NCI-H2196 treated with DMSO at 0.1 percent for 48 hours (cell line): ENCODE measurements around the gene MMEL1.

Source experiments
- DNase-seq: peaks from one replicate; lab custom pipeline; 2025; ENCODE audit not compliant: unreplicated experiment; lab: John Stamatoyannopoulos, UW

The MMEL1 gene

DNA sequence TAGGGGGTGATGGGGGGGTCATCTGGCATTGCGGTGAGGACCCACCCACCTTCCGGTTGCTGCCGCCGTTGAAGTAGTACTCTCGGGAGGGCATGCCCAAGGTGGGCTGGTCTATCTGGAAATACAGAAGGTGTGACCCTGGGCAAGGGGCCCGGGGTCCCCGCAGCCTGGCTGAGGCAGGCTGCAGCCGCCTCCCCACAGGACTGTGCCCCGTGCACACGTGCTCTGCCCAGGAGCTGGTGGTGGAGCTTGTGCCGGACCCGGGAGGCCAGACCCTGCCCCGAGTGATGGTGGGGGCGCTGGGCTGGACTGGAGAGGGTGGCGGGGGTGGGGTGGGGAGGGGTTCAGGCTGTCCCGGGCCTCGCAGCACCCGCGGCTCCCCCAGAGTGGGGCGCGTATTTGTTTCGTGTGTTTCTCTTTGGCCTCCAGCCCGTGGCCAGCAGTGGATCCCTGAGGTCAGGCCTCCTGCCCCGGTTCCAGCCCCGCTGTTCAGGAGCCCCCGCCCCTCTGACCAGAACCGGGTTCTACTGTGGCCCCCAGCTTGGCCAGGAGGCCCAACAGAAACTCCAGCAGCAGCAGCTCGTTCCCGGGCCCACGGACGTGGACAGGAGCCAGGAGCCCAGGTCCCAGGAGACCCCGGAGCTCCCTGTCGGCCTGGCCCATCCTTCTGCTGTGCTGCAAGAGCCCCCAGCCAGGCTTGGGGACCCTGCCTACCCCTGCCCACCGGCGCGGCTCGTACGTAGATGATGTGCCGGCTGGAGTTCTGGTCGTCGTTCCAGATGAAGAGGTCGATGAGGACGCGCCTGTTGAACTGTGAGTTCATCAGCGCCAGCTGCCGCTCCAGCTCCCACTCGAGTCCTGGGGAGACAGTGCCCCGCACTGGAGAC is 27.1 kb downstream of the MMEL1 start:
- DNase-seq = no peak

DNA sequence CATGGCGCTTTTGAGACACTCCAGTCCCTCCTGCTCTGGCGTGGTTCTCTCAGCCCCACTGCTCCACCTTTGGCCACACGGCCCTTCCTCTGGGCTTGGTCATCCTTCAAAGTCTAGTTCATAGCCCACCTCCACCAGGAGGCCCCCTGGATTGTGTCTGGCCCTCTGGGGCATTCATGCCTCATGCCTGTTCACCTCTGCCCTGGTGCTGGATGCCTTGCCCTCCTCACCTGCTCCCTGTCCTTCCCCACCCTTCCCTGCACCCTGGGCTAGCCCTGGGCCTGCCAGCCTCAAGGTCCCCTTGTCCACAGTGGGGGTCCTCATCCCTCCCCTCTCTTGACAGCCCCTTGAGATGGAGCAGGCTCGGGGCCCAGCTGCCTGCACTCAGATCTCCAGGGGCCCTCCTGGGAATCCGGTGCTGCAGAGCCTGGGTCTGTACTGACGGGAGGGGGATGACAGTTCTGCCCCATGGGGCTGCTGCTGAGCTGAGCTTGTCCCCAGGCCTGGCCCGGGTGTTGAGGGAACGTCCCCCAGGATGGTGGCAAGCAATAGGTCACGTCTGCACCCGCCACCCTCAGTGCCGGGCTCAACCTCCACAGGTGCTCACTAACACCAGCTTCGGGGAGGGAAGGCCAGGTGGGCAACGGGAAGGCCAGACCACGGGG is 27.8 kb downstream of the MMEL1 start:
- no peak for DNase-seq

DNA sequence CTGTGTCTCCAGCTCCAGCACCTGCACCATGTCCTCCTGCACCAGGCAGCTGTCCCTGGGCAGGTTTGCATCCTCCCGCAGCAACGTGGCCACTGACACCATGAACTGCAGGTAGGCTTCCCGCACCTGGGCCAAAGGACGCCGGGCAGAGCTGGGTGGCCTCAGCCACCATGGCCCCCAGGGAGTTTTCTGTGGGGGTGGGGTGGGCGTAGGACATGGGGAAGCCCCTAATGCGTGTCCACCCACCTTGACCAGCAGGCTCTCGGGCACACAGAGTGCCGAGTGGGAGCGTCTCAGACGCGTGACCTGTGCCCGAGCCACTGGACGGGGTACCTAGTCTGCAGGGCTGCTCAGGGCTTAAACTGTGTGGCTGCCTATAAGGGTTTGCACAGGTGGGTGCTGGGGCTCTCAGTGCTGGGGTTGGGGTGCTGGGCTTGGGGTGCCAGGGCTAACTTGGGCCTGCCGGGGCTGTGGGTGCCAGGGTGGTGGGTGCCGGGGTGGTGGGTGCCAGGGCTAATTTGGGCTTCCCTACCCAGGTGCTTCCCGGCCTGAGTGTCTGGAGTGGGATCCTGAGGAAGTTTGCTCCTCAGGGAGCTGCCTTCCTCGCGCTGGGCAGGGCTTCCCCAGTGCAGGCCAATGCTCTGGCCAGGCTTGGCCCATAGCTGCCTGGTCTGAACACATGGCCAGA is 28.5 kb downstream of the MMEL1 start:
- no peak for DNase-seq

DNA sequence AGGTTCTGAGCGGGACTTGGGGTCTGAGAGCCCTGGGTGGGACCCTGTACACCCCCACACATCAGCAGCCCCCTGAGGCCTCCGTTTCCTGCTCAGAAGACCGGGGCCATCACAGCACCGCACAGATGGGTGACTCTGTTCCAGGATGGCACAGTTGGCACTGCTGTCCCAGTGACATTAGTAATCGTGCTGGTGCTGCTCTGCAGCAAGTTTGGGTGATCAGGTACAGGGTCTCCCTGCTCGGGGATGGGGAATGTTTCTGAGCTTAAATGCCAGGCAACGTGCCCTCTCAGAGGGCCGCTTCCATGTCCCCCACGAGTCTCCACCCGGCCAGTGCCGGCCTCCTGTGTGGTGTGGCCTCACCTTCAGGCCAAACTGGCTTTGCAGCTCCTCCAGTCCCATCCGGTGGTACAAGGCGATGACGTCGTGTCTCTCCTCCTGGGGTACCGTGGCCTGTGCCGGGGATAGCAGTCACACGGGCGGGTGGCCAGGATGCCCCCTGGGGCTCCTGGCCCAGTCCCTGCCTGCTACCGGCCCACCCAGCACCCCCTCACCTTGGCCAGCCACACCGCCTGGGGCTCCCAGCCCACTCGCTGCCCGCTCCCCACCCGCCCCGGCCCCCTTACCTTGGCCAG is 29.2 kb downstream of the MMEL1 start:
- DNase-seq = no peak

DNA sequence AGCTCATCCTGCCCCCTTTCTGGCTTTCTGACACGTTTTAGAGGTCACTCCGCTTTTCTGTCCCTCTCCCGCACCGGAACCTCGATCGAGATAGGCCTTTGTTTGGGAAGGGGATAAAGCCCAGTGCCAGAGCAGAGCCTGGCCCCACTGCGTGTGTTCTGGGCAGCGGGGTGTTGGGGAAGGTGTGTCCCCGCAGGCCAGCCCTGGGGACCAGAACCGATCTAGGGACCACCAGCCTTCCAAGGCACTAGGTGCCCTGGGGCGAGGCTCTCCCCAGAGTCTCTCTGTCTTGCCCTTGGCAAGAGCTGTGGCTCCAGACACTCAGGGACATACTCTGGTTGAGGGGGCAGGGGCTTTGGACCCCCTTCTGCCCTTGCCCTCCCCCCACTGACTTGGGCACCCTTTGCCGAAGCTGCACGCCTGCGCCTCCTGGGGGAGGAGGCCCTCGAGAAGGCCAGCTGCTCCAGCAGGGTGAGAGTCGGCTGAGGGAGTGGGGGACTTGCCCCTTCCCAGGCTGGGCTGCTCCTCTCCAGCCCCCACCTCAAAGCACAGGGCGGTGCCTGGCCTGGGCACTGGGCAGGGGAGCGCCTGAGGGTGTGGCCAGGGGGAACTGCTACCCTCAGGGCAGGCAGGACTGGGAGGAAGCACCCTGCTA is 29.8 kb downstream of the MMEL1 start:
- DNase-seq = no peak

DNA sequence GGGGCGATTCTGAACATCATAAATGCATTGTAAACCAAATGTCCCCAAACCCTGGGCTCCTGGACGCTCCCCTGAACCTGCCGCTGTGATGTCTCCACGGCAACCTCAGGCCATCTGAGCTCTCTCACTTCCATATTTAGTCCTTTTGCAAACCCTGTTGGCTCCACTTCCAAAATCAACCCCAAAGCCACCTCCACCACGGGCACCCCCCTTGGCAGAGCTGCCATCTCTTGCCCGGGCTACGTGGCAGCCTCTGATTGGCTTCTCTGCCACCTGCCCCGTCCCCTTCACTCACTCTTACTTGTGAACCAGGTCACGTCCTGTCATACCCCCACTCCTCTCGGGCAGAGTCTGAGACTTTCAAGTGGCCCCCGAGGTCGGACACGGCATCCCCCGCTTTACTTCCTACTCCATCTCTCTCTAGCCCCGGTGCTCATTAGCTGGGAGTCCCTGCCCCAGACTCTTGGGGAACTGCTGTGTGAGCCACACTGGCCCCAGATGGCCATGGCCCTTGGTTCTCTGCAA is 30.4 kb downstream of the MMEL1 start:
- DNase-seq = no peak

DNA sequence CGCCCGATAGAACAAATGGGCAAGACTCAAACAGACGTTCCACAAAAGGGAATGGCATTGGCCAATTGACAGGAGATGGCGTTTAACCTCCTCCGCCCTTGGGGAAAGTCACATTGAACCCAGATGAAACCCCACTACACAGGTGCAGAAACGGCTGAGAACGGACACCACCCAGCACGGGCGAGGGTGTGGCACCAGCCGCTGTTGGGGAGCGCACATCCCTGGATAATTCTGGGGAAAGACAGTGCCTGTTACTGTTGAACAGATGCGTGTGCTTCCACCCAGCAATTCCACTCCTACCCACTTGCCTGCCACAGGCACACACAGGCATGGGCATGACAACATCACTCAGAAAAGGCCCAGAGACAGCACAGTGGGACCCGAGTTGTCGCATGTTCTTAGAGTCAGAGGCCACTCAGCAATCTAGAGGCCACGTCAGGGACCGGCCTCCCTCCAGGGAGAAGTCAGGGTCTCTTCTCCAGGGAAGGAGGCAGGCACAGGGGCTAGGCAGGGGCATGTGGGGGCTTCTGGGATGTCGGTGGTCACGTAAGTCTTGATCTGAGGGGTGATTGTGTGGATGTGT is 31.0 kb downstream of the MMEL1 start:
- no peak for DNase-seq

DNA sequence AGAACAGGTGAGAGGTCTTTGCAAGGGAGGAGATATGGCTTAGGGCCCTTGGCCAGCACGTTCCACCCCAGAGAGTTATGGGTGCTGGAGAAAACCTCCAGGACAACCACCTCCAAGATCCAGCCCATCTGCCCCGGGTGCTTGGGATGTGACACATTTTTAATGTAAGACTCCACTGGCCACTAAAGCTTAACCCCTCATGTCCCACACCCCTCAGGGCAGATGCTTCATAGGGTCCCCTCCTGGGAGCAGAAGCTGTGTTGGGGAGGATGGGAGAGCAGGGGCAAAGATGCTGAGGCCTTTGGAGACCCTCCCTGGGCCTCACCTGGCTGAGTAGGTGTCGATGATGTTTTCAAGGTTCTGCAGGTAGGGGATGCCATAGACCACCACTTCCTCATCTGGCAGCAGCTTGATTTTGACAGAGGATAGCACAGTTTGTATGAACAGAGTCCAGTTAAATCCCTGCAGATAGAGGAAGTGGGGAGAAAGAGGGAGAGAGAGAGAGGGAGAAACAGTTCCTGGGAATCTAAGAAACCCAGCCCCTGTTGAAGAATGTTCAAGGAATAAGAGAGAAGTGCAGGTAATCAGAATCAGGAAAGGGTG is 34.4 kb downstream of the MMEL1 start:
- no peak for DNase-seq

DNA sequence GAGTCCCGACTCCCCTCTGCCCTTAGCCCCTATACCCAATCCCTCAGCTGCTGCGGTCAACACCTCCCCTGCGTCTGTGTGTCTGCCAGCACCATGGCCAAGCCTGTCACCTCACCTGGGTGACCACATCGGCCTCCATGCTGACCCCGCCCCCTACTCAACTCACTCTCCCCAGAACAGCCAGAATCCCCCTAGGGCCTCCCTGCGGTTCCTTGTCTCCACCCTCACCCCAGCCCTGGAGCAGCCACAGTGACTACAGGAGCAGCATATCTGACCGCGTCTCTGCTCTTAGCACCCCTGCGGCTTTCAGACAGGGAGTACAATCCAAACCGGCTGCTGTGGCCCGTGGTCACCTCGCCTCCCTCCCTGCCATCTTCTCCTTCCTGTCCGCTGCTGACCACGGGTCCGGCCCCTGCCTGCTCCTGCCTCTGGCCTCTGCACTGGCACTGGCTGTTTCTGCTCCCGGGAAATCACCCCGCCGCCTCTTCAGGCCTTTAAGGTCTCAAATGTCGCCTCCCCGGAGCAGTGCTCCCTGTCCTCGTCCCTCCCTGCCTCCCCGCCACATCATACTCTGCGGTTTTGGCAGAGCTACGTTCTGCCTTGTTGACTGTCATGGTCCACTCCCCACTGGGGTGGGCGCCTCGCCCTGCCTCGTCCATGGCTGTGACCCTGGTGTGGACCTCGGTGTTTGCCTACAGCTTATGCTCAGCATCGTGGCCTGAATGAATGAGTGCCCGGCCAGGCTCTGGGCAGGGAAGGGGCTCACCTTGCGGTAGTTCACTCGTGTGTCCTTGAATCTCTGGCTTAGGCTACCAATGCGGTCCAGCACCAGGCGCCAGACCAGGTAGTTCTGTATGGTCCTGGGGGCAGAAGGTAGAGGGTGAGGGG is 35.1 kb downstream of the MMEL1 start:
- DNase-seq = no peak

DNA sequence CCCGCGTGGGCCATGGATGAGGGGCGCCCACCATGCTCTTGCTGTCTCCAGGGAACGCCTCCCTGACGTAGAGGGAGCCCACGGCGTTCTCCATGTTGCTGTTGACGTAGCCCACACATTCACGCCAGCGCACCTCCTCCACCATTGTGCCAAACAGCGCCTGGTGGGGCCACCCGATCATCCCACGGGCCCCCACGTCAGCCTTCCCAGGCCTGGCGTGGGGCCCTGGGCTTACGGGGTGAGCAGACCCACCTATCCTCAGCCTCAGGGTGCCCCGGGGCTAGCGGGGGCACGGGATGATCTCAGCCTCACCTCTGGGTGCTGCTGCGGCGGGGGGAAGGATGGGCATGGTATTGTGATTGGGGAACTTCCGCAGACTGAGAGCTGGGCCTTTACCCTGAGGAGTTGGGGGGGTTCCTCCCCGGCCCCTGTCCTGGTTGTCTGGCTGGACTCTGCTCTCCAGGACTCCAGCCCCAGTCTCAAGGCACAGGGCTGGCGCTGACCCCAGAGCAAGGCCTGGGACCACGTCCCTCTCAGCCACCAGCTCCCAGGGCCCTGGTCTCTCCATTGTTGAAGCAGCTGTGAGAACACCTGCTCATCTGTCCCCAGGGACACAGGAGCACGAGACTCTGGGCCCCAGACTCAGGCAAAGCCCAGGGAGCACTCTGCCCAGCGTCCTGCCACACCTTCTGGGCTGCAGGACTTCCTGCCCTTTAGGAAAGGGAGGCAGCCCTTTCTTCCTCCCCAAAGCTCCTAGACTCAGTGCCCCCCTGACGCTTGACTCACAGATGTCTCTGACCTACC is 36.1 kb downstream of the MMEL1 start:
- DNase-seq = no peak

DNA sequence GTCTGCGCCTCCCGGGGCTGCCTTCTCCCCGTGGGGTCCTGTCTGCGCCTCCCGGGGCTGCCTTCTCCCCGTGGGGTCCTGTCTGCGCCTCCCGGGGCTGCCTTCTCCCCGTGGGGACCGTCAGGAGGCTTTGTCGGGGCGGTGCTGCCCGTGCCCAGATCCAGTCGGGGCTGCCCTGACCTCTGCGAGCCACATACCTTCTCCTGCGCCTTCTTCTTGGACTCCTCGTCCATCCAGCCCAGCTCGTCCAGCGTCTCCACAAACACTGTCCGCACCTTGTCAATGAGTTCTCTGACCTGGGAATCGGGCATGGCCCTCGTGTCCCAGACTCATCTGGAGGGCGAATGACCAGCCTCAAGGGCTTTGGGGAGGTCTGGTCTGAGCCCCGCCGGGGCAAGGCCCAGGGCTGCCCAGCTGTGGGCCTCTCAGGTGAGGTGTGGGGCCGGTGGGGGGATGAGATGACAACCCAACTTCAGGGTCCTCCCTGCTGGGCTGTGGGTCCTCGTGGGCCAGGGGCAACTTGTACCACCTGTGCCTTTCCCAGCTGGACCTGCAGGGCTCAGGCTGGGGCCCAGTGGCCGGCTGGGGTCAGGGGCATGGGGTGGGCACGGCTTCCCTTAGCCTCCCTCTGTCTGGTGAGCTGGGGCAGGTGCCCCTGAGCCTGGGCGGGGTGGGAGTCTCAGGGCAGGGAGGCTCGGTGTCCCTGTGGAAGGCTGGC is 36.8 kb downstream of the MMEL1 start:
- DNase-seq = no peak

DNA sequence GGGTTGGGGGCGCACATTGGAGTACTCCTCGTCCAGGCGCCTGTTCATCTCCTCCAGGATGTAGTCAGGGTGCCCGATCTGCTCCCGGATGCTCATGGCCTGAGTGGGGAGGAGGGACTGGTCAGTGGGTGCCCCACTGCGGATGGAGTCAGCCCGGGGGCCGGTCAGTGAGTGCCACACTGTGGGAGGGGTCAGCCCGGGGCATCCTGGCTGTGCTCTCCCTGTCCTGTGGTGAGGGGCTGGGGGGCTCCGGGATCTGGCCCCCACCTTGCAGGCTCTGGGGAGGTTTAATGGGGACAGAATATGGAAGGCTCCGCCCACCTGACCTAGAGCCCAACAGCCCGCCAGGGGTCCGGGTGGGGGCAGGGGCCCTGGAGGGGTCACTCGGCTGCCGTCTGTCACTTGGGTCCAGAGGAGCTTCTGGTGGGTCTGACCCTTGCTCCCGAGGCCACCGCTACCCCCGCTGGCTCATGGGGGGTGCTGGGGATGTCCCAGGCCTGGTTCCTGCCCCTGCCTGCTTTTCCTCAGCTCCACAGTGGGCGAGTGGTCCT is 37.5 kb downstream of the MMEL1 start:
- DNase-seq = no peak

DNA sequence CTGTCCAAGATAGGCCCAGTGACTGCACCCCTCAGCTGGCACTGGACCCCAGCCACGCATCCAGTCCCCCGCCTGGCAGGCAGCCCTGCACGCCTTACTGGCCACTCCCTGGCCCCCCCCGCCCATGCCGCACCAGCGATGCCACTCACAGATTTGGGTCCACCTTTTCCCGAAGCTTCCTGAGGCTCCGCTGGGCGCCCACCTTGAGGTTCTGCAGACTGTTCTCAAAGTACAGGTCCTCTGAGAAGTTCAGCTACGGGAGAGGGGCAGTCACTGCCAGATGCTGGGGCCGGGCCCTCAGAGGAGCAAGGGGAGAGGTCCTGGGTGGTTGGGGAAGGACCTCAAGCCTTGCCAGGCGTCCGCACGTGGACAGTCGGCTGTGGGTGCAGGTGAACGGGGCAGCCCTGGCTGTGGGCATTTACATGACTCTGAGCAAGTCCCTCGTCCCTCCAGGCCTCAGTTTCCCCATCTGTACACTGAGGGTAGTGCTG is 38.1 kb downstream of the MMEL1 start:
- DNase-seq = no peak

DNA sequence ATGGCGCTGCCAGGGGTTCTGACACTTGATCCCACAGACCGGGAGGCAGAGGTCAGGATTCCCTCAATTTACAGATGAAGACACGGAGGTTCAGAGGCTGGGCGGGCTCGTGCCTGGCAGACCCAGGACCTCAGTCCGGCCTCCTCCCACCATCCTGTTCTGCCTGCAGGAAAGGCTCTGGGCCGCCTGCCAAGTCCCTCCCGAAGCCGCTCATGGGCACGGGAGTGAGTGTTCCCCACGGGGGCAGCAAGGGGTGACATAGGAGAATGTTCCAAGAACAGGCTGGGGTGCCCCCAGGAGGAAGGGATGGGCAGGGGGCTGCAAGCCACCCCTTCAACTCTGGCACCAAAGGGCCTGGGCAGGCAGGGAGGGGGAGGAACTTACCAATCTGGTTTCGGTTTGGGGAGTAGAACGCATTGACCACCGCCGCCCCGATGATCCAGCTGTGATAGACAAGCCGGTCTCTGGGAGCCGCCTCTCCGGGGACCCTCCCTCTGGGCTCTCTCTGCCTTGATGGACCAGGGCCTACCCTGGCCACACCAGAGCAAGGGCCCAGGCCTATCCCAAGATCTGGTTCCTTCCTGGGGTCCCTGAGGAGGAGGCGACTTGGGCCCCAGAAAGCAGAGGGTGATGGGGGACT is 38.7 kb downstream of the MMEL1 start:
- peak; percentile 24 for DNase-seq

DNA sequence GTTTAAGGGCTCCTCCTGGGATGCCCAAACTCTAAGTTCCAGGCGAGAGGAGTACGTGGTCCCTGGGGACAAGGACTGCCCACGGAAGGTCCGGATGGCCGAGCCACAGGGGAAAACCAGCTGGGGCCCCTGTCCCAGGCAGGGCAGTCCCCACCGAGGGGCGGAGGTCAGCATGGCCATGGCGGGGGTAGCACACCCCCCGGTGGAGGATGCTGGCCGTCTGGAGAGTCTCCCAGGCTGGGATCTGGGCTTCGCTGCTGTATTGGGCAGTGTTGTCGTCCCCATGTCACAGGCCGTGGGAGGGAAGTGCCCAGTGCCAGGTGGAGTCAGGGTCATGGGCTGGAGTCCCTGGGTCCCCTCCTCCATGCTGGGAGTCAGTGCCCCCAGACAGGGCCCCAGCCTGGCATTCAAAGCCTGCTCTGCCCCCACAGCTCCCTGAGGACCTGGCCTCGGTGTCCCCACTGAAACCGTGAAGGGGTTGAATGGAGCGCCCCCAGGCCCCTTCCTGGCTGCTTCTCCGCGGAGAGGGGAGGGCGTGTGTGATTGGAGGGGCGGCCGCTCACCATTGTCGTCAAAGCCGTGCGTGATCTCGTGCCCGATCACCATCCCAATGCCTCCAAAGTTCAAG is 39.5 kb downstream of the MMEL1 start:
- DNase-seq = no peak

DNA sequence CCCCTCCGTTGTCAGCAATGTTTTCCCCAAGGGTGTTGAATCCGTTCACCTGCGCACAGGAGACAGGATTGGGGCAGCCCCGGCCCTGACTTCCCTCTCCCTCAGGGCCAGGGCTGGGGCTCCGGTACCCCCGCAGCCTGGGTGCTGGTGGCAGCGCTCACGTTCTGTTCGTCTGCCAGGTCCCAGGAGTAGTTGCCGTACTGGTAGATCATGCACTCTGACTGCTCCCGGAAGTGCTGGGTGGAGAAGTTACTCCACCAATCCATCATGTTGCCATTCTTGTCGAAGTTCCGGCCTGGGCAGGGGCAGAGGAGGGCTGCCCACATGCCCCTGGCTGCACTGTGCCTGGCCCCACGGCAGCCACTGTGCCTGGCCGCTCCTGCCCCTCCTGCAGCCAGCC is 40.1 kb downstream of the MMEL1 start:
- no peak for DNase-seq
